HCT116 (cell line): ENCODE measurements around the gene CCDC183. TPM values are rescaled to one million over a fixed set of nuclear protein-coding genes. Genes with fewer than 3 reads are reported as not detected.

Experiments used
- ATAC-seq: fragments of 200-7000 bp; cut with Tn5 transposase; 2 replicates; pipeline ENCODE4 v1.9.1; 2020; ENCODE audit warnings: mild to moderate bottlenecking, moderate library complexity
- BruUV-seq: library from RNA; stranded (reverse); fragments of 400-500 nt; replicated peaks from 2 replicates; lab custom pipeline; 2021; lab: Mats Ljungman, UMichigan
- CTCF ChIA-PET: fragments of 300-600 bp; sonication (Branson Sonifier 250); formaldehyde crosslinking; loops from one replicate; lab custom pipeline; 2021; ENCODE audit warnings: antibody characterized with exemption; lab: Charles Lee
- POLR2A ChIA-PET: fragments of 300-600, 350-600 bp; sonication (Branson Sonifier 250); formaldehyde crosslinking; loops from one replicate; lab custom pipeline; 2021; ENCODE audit warnings: antibody characterized with exemption; lab: Charles Lee
- RAD21 ChIA-PET, 2 experiments: fragments of 300-600 bp; sonication (Branson Sonifier 250); formaldehyde crosslinking; loops; one replicate each; lab custom pipeline; 2023; ENCODE audit warnings: low total read pairs in 2 of 2; ENCODE audit not compliant: uncharacterized antibody in 2 of 2, unreplicated experiment in 2 of 2, low non-redundant PET in 1 of 2; lab: Charles Lee
- DNase-seq: peaks from one replicate; pipeline ENCODE4 v3.0.0-alpha.2; 2010; ENCODE audit warnings: low read depth, low spot score
- H2AFZ ChIP-seq: fragments of 200-600 bp; shearing (Covaris generic), sonication (generic); 2 replicates; pipeline ENCODE4 v1.6.1; 2017; ENCODE audit warnings: low read depth, mixed run types, mixed read lengths, antibody characterized with exemption, low read length; ENCODE audit not compliant: poor library complexity, severe bottlenecking
- H3K27ac ChIP-seq: 2 replicates; pipeline ENCODE4 v1.5.1; 2012; ENCODE audit warnings: low read depth, low read length
- H3K27me3 ChIP-seq: fragments of 200-600 bp; sonication (generic); 2 replicates; pipeline ENCODE4 v1.6.1; 2016; ENCODE audit warnings: mixed run types, low read length, mixed read lengths; ENCODE audit not compliant: insufficient read depth
- H3K36me3 ChIP-seq, 2 experiments: fragments of 200-500 bp in 1 of 2; fragments of 200-600 bp in 1 of 2; sonication (Bioruptor generic) in 1 of 2; sonication (generic) in 1 of 2; 2 replicates each; pipeline versions ENCODE4 v1.5.1 to v1.6.1; 2014 to 2016; ENCODE audit warnings: low read length in 2 of 2, inconsistent platforms in 1 of 2, mixed read lengths in 1 of 2, mixed run types in 1 of 2; ENCODE audit not compliant: insufficient read depth in 2 of 2, control insufficient read depth in 1 of 2
- H3K4me1 ChIP-seq, 2 experiments: fragments of 200-600 bp in 1 of 2; sonication (generic) in 1 of 2; 2 replicates each; pipeline versions ENCODE4 v1.5.1 to v1.6.1; 2012 to 2017; ENCODE audit warnings: low read length in 2 of 2, inconsistent platforms in 1 of 2, mild to moderate bottlenecking in 1 of 2, mixed read lengths in 1 of 2, mixed run types in 1 of 2, moderate library complexity in 1 of 2; ENCODE audit not compliant: insufficient read depth in 2 of 2, control insufficient read depth in 1 of 2
- H3K4me2 ChIP-seq: fragments of 200-600 bp; sonication (generic); 2 replicates; pipeline ENCODE4 v1.6.1; 2017; ENCODE audit warnings: mixed run types, low read length, mixed read lengths
- H3K4me3 ChIP-seq, 2 experiments: fragments of 200-600 bp in 1 of 2; sonication (generic) in 1 of 2; replicated peaks in 1 of 2; 2 replicates each; pipeline ENCODE4 v1.5.1; 2011 to 2016; ENCODE audit warnings: low read length in 2 of 2, control low read depth in 1 of 2, low read depth in 1 of 2, mild to moderate bottlenecking in 1 of 2, mixed read lengths in 1 of 2, mixed run types in 1 of 2
- H3K79me2 ChIP-seq: fragments of 200-600 bp; sonication (generic); 2 replicates; pipeline ENCODE4 v1.6.1; 2017; ENCODE audit warnings: mild to moderate bottlenecking, mixed run types, low read length, moderate library complexity, mixed read lengths; ENCODE audit not compliant: insufficient read depth
- H3K9ac ChIP-seq: fragments of 200-600 bp; sonication (generic); 2 replicates; pipeline ENCODE4 v1.6.1; 2016; ENCODE audit warnings: low read length, mixed read lengths
- H3K9me2 ChIP-seq: fragments of 200-600 bp; sonication (generic), shearing (Covaris generic); 2 replicates; pipeline ENCODE4 v1.6.1; 2017; ENCODE audit warnings: mixed run types, mild to moderate bottlenecking, moderate library complexity; ENCODE audit not compliant: insufficient read depth
- H3K9me3 ChIP-seq, 2 experiments: fragments of 200-500 bp in 1 of 2; fragments of 200-600 bp in 1 of 2; sonication (Bioruptor generic) in 1 of 2; sonication (generic) in 1 of 2; 2 replicates each; pipeline ENCODE4 v1.6.1; 2014 to 2017; ENCODE audit warnings: low read length in 2 of 2, mixed read lengths in 2 of 2, inconsistent platforms in 1 of 2, low read depth in 1 of 2, mild to moderate bottlenecking in 1 of 2, mixed run types in 1 of 2, moderate library complexity in 1 of 2; ENCODE audit not compliant: control insufficient read depth in 1 of 2, insufficient read depth in 1 of 2
- H4K20me1 ChIP-seq: fragments of 200-600 bp; sonication (generic), shearing (Covaris generic); 2 replicates; pipeline ENCODE4 v1.6.1; 2017; ENCODE audit warnings: mixed run types, mild to moderate bottlenecking, moderate library complexity; ENCODE audit not compliant: insufficient read depth
- EGR1 ChIP-seq: IDR thresholded peaks from 2 replicates; pipeline ENCODE4 v1.6.1; 2012; ENCODE audit warnings: low read depth
- ELF1 ChIP-seq: IDR thresholded peaks from 2 replicates; pipeline ENCODE4 v1.6.1; 2012; ENCODE audit warnings: low read depth, borderline replicate concordance
- EZH2phosphoT487 ChIP-seq: fragments of 200-600 bp; IDR thresholded peaks from 2 replicates; pipeline ENCODE4 v1.6.1; 2018; ENCODE audit warnings: antibody characterized with exemption, borderline replicate concordance
- JUND ChIP-seq: IDR thresholded peaks from 2 replicates; pipeline ENCODE4 v1.6.1; 2012
- MAX ChIP-seq: IDR thresholded peaks from 2 replicates; pipeline ENCODE4 v1.6.1; 2012
- POLR2A ChIP-seq: IDR thresholded peaks from 2 replicates; pipeline ENCODE4 v1.7.0; 2011; ENCODE audit warnings: borderline replicate concordance; ENCODE audit not compliant: insufficient read depth, insufficient read length; ENCODE audit errors: extremely low read depth
- RAD21 ChIP-seq: IDR thresholded peaks from 2 replicates; pipeline ENCODE4 v1.6.1; 2012; ENCODE audit warnings: low read depth, mild to moderate bottlenecking
- SIN3A ChIP-seq: IDR thresholded peaks from 2 replicates; pipeline ENCODE4 v1.6.1; 2012; ENCODE audit warnings: low read depth
- SP1 ChIP-seq: IDR thresholded peaks from 2 replicates; pipeline ENCODE4 v1.6.1; 2012; ENCODE audit warnings: low read depth
- TCF7L2 ChIP-seq: IDR thresholded peaks from 2 replicates; pipeline ENCODE4 v1.7.0; 2011; ENCODE audit warnings: borderline replicate concordance, inconsistent platforms; ENCODE audit not compliant: insufficient read depth, insufficient read length; ENCODE audit errors: extremely low read depth
- ZNF274 ChIP-seq: fragments of 200-500 bp; sonication (Bioruptor generic); IDR thresholded peaks from 2 replicates; pipeline ENCODE4 v1.6.1; 2014; ENCODE audit warnings: mild to moderate bottlenecking, low read depth, low read length, inconsistent platforms
- intact Hi-C: fragments of 100-400 bp; cut with micrococcal nuclease; formaldehyde crosslinking; loops from 2 replicates; pipeline ENCODE4 v1.10.0; 2022
- total RNA-seq: library from RNA; stranded (reverse); gene quantifications from one replicate; pipeline ENCODE4 v1.2.1, GENCODE V29; 2021; ENCODE audit not compliant: unreplicated experiment
- TF ChIP-seq, protein P1 (sequence below): IDR thresholded peaks from 2 replicates; pipeline ENCODE4 v1.6.1; 2011; ENCODE audit warnings: mild to moderate bottlenecking, low read length, moderate library complexity; ENCODE audit not compliant: insufficient replicate concordance; ENCODE audit errors: extremely low read depth

CCDC183 gene
- total RNA-seq, 1 experiment from 2014 or later = 2.8 TPM

DNA sequence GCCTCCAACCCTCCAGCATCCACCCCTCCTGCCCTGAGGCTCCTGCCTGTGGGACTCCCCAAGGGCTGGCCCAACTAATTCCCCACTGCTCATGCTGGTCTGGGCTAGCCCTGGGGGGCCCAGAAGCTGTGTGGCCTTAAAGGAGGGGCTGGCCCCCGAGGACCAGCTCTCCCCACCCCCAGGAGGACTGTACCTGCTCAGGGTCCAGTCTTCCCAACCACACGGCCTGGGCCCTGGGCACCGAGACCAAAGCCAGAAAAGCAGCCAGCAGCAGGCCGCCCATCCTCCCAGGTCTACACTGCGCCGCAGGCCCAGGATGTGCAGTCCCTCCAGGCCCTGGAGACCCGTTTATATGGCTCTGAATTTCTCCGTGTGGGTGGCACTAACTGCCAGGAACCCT is 47.9 kb upstream of the CCDC183 start, which contains the start of gene LCN6:
TSS of gene LCN6 (minus strand) at position 325 of the 400 bp plus-strand sequence. CDS start at position 283, 42 bp downstream.
- RAD21 ChIA-PET = no interaction called here
- peaks cover 4 to 12% of the 10 kb centered on the region in 2 experiments; a peak in 3 of 4 replicates for H3K9me3 ChIP-seq
- no peak for DNase-seq
- no peaks in the 10 kb centered on the region for H4K20me1 ChIP-seq
- CTCF ChIA-PET = no interaction called here
- H3K4me2 ChIP-seq = no peak within 1 kb of the TSS
- H3K9me2 ChIP-seq = no peaks in the 10 kb centered on the region
- no peak for ATAC-seq
- no peaks in the 10 kb centered on the region for H3K27me3 ChIP-seq
- BruUV-seq = no TSS peak
- no peaks in the 10 kb centered on the region for H3K79me2 ChIP-seq
- no peaks in the 10 kb centered on the region for H3K36me3 ChIP-seq
- H2AFZ ChIP-seq = no peak within 1 kb of the TSS
- H3K9ac ChIP-seq = no peak within 1 kb of the TSS
- POLR2A ChIA-PET = no interaction called here
- intact Hi-C loops = no loop called here
- TF ChIP-seq TCF7L2 (no peak), JUND (no peak), RAD21 (no peak), MAX (no peak), SIN3A (no peak), ELF1 (no peak), ZNF274 (no peak), POLR2A (no peak), SP1 (no peak), EGR1 (no peak), EZH2phosphoT487 (no peak)
- TF ChIP-seq, protein P1, sequence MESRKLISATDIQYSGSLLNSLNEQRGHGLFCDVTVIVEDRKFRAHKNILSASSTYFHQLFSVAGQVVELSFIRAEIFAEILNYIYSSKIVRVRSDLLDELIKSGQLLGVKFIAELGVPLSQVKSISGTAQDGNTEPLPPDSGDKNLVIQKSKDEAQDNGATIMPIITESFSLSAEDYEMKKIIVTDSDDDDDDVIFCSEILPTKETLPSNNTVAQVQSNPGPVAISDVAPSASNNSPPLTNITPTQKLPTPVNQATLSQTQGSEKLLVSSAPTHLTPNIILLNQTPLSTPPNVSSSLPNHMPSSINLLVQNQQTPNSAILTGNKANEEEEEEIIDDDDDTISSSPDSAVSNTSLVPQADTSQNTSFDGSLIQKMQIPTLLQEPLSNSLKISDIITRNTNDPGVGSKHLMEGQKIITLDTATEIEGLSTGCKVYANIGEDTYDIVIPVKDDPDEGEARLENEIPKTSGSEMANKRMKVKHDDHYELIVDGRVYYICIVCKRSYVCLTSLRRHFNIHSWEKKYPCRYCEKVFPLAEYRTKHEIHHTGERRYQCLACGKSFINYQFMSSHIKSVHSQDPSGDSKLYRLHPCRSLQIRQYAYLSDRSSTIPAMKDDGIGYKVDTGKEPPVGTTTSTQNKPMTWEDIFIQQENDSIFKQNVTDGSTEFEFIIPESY = no peak
- TF ChIP-seq, all 23 proteins: peak for 0
- H3K4me1 ChIP-seq = no peaks in the 10 kb centered on the region
- no peak within 1 kb of the TSS for H3K27ac ChIP-seq
- H3K4me3 ChIP-seq = no peak within 1 kb of the TSS
